Activated naive CD4-positive, alpha-beta T cell treated with anti-CD3 and anti-CD28 coated beads, Interleukin-2, amount 10 ng/mL, durations not matched to agents 7 days and 5 days (primary cell): ENCODE results near the gene C6.
"Not testable (repeated sequence)": the region's sequence is repeated elsewhere in the genome, so short reads cannot be mapped to it uniquely, and the experiment has no call there.

Experiments used
- CTCF ChIA-PET: fragments of 350-600 bp; sonication (Branson Sonifier 250); formaldehyde crosslinking; loops from one replicate; lab custom pipeline; 2021; ENCODE audit warnings: antibody characterized with exemption; lab: Charles Lee
- DNase-seq: peaks from one replicate; pipeline ENCODE4 v3.0.0-alpha.2; 2020
- H3K27ac Mint-ChIP-seq: one replicate; pipeline ENCODE4 v1.8.0; 2021; ENCODE audit warnings: mild to moderate bottlenecking, moderate library complexity, mixed read lengths
- H3K27me3 Mint-ChIP-seq: one replicate; pipeline ENCODE4 v1.8.0; 2021; ENCODE audit warnings: mild to moderate bottlenecking, mixed read lengths
- H3K36me3 Mint-ChIP-seq: one replicate; pipeline ENCODE4 v1.8.0; 2021; ENCODE audit warnings: mixed read lengths
- H3K4me1 Mint-ChIP-seq: one replicate; pipeline ENCODE4 v1.8.0; 2021; ENCODE audit warnings: mixed read lengths
- H3K4me3 Mint-ChIP-seq: one replicate; pipeline ENCODE4 v1.8.0; 2021; ENCODE audit warnings: mild to moderate bottlenecking, moderate library complexity, mixed read lengths
- H3K9me3 Mint-ChIP-seq: one replicate; pipeline ENCODE4 v1.8.0; 2021; ENCODE audit warnings: mixed read lengths

Gene C6

DNA sequence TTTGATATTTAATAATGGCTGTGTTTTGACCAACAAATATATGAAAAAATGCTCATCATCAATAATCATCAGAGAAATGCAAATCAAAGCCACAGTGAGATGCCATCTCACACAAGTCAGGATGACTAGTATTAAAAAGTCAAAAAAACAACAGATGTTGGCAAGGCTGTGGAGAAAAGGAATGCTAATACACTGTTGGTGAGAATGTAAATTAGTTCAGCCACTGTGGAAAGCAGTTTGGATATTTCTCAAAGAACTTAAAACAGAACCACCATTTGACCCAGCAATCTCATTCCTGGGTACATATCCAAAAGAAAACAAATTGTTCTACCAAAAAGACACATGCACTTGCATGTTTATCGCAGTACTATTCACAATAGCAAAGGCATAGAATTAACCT, 30.0 kb downstream of the C6 start:
- H3K9me3 Mint-ChIP-seq, CTCF ChIA-PET, DNase-seq, H3K27me3 Mint-ChIP-seq, H3K4me3 Mint-ChIP-seq, H3K4me1 Mint-ChIP-seq, H3K27ac Mint-ChIP-seq, H3K36me3 Mint-ChIP-seq: not testable (repeated sequence)

DNA sequence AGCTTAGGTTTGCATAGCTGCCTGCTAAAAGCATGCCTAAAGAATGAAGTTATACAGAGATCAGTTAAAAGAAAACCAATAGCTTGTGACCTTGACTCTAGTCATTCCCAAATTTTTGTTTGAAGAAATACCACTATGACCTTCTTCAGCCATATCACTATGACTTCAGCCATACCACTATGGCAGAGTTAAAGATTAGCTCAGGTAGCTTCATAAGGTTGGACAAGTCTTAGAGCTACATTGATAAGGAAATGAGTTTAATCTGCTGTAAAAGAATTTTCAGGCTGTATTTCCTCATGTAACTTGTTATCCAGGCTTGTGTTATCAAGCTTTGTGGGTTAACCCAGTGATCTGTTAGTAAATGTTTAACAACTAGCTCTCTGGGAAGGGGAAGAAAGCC, 30.7 kb downstream of the C6 start:
- Mint-ChIP-seq H3K9me3 (no peaks in the 10 kb centered on the region), H3K27me3 (no peaks in the 10 kb centered on the region), H3K36me3 (no peaks in the 10 kb centered on the region), H3K4me1 (no peaks in the 10 kb centered on the region), H3K4me3 (no peak overlapping the region), H3K27ac (no peak overlapping the region)
- CTCF ChIA-PET, result no interaction called here
- DNase-seq, result no peak

DNA sequence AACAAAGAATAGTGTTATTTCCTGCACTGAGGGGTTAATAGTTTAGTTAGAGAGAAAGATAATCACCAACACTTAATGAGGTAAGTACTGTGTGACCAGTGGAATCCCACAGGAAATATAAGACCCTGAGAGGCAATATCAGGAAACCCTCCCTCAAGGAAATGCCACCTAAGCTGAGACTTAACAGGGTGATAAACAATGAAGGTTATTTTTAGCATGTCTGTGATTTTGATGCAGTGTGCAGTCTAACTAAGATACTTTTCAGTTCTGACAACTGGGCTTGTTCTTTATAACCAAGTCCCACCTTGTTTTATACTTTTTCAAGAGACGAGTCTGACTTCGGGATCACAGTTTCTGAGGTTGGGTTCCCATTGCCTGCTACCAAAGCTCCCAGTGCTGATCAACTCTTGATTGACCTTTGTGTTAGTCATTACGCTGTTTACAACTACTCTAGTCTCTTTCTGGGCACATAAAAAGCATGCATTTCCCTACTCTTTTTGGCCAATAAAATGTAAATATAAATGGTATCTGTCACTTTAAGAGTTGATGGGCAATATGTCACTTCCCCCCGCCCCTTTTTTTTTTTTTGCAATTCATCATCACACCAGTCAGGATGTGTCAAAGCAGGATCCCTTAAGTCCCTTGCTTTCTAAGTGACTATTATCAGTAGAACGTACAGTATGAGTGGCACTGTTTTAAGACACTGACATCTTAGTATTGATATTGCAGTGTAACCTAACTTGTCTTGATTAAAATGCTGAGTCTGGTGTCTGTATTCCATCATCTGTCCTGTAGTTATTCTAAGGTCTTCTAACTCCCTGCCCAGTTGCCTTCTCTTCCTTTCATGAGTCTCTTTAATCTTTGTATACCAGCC, 31.4 kb downstream of the C6 start:
- no peaks in the 10 kb centered on the region for H3K27me3 Mint-ChIP-seq
- CTCF ChIA-PET, result no interaction called here
- no peak for DNase-seq
- no peaks in the 10 kb centered on the region for H3K36me3 Mint-ChIP-seq
- H3K4me3 Mint-ChIP-seq, result no peak overlapping the region
- no peaks in the 10 kb centered on the region for H3K4me1 Mint-ChIP-seq
- H3K9me3 Mint-ChIP-seq, result no peaks in the 10 kb centered on the region
- H3K27ac Mint-ChIP-seq, result no peak overlapping the region

- DNase-seq, result no peak
- H3K27ac Mint-ChIP-seq, result no peak overlapping the region
- no peaks in the 10 kb centered on the region for H3K36me3 Mint-ChIP-seq
- H3K4me3 Mint-ChIP-seq, result no peak overlapping the region
- H3K9me3 Mint-ChIP-seq, result no peaks in the 10 kb centered on the region
- H3K27me3 Mint-ChIP-seq, result no peaks in the 10 kb centered on the region
- CTCF ChIA-PET, result no interaction called here
- no peaks in the 10 kb centered on the region for H3K4me1 Mint-ChIP-seq
These were observed 36.4 kb downstream of the C6 start for GRCh38 chr5:41176952-41177351.

GRCh38 chr5:41172012-41172411, 41.3 kb downstream of the C6 start:
- Mint-ChIP-seq H3K27me3 (no peaks in the 10 kb centered on the region), H3K27ac (no peak overlapping the region)
- CTCF ChIA-PET, result no interaction called here

GRCh38 chr5:41161271-41161670, 52.1 kb downstream of the C6 start:
- H3K4me1 Mint-ChIP-seq, result no peaks in the 10 kb centered on the region
- no peak overlapping the region for H3K27ac Mint-ChIP-seq
- H3K36me3 Mint-ChIP-seq, result no peaks in the 10 kb centered on the region
- no peaks in the 10 kb centered on the region for H3K27me3 Mint-ChIP-seq
- H3K4me3 Mint-ChIP-seq, result no peak overlapping the region
- CTCF ChIA-PET, result no interaction called here
- DNase-seq, result no peak
- no peaks in the 10 kb centered on the region for H3K9me3 Mint-ChIP-seq

More at GRCh38 chr5:41172012-41172411, 41.3 kb downstream of the C6 start:
- no peak overlapping the region for H3K4me3 Mint-ChIP-seq
- no peaks in the 10 kb centered on the region for H3K36me3 Mint-ChIP-seq
- DNase-seq, result no peak
- peaks cover 3% of the 10 kb centered on the region for H3K9me3 Mint-ChIP-seq
- H3K4me1 Mint-ChIP-seq, result no peaks in the 10 kb centered on the region

DNA sequence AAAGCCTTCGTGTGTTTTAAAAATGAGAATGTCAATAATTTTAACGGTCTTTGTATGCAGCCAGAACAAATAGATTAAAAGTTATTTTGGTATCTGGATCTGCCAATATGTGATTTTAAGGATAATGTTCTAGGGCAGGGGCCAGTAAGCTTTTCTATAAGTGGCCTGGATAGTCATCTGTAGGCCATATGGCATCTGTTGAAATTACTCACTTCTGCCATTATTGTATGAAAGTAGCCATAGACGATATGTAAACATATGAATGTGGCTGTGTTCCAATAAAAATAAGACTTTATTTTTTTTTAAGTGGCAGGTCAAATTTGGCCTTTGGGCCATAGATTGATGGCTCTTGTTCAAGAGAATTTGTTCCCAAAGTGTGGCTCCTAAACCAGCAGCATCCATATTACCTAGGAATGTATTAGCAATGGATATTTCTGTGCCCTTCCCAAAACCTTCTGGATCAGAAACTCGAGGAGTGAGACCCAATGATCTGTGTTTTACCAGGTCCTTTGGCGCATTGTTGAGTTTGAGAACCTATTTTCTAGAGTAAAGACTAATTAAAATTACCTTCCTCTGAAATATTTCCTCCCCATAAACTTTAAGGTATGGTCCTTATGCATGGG, 55.9 kb downstream of the C6 start:
- Mint-ChIP-seq H3K4me3 (no peak overlapping the region), H3K27me3 (no peaks in the 10 kb centered on the region), H3K9me3 (no peaks in the 10 kb centered on the region), H3K4me1 (no peaks in the 10 kb centered on the region), H3K36me3 (no peaks in the 10 kb centered on the region), H3K27ac (no peak overlapping the region)
- CTCF ChIA-PET, result no interaction called here
- DNase-seq, result no peak

DNA sequence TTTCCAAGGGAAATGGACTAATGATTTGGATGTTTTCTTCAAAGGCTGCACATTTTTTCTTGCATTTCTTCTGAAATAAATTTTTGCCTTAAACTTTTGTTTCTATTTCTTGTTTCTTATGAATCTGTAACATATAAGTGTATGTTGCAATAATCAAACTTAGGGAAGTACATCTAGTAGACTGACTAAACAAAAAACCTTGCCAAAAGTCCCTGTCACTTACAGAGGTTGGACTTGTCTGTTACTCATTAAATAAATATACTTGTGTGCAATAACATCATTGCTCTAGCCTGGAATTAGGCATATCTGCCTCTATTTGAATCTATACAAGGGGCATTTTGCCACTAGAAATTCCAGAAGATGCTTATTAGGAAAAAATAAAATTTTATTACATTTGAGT, 56.6 kb downstream of the C6 start:
- Mint-ChIP-seq H3K4me1 (no peaks in the 10 kb centered on the region), H3K4me3 (no peak overlapping the region), H3K27ac (no peak overlapping the region), H3K9me3 (no peaks in the 10 kb centered on the region), H3K36me3 (no peaks in the 10 kb centered on the region), H3K27me3 (no peaks in the 10 kb centered on the region)
- CTCF ChIA-PET, result no interaction called here
- no peak for DNase-seq

- H3K27ac Mint-ChIP-seq, result no peak overlapping the region
- DNase-seq, result no peak
- H3K36me3 Mint-ChIP-seq, result no peaks in the 10 kb centered on the region
These were observed 58.8 kb downstream of the C6 start for GRCh38 chr5:41154491-41154890.

GRCh38 chr5:41151564-41151963, 61.8 kb downstream of the C6 start:
- no peaks in the 10 kb centered on the region for H3K9me3 Mint-ChIP-seq
- H3K4me3 Mint-ChIP-seq, result no peak overlapping the region
- no peak overlapping the region for H3K27ac Mint-ChIP-seq
- DNase-seq, result no peak
- H3K36me3 Mint-ChIP-seq, result no peaks in the 10 kb centered on the region
- CTCF ChIA-PET, result no interaction called here
- H3K4me1 Mint-ChIP-seq, result no peaks in the 10 kb centered on the region
- H3K27me3 Mint-ChIP-seq, result no peaks in the 10 kb centered on the region

More at GRCh38 chr5:41154491-41154890, 58.8 kb downstream of the C6 start:
- no peak overlapping the region for H3K4me3 Mint-ChIP-seq
- CTCF ChIA-PET, result no interaction called here
- no peaks in the 10 kb centered on the region for H3K4me1 Mint-ChIP-seq
- H3K9me3 Mint-ChIP-seq, result no peaks in the 10 kb centered on the region
- H3K27me3 Mint-ChIP-seq, result no peaks in the 10 kb centered on the region

- H3K27ac Mint-ChIP-seq, result no peak overlapping the region
- H3K36me3 Mint-ChIP-seq, result no peaks in the 10 kb centered on the region
- no peak overlapping the region for H3K4me3 Mint-ChIP-seq
- DNase-seq, result no peak
- H3K27me3 Mint-ChIP-seq, result no peaks in the 10 kb centered on the region
- H3K9me3 Mint-ChIP-seq, result no peaks in the 10 kb centered on the region
- no peaks in the 10 kb centered on the region for H3K4me1 Mint-ChIP-seq
- CTCF ChIA-PET, result no interaction called here
These were observed 64.9 kb downstream of the C6 start for GRCh38 chr5:41148448-41148847.

- H3K36me3 Mint-ChIP-seq, result no peaks in the 10 kb centered on the region
- H3K27me3 Mint-ChIP-seq, result no peaks in the 10 kb centered on the region
- CTCF ChIA-PET, result no interaction called here
- no peaks in the 10 kb centered on the region for H3K9me3 Mint-ChIP-seq
- no peak for DNase-seq
- H3K27ac Mint-ChIP-seq, result no peak overlapping the region
- H3K4me3 Mint-ChIP-seq, result no peak overlapping the region
- no peaks in the 10 kb centered on the region for H3K4me1 Mint-ChIP-seq
These were observed 68.0 kb downstream of the C6 start for GRCh38 chr5:41145306-41145705.

- no peak overlapping the region for H3K4me3 Mint-ChIP-seq
- no peaks in the 10 kb centered on the region for H3K27me3 Mint-ChIP-seq
- H3K27ac Mint-ChIP-seq, result no peak overlapping the region
- DNase-seq, result no peak
- H3K4me1 Mint-ChIP-seq, result no peaks in the 10 kb centered on the region
- no peaks in the 10 kb centered on the region for H3K36me3 Mint-ChIP-seq
- CTCF ChIA-PET, result no interaction called here
- no peaks in the 10 kb centered on the region for H3K9me3 Mint-ChIP-seq
These were observed 70.0 kb downstream of the C6 start for GRCh38 chr5:41143131-41143901.

DNA sequence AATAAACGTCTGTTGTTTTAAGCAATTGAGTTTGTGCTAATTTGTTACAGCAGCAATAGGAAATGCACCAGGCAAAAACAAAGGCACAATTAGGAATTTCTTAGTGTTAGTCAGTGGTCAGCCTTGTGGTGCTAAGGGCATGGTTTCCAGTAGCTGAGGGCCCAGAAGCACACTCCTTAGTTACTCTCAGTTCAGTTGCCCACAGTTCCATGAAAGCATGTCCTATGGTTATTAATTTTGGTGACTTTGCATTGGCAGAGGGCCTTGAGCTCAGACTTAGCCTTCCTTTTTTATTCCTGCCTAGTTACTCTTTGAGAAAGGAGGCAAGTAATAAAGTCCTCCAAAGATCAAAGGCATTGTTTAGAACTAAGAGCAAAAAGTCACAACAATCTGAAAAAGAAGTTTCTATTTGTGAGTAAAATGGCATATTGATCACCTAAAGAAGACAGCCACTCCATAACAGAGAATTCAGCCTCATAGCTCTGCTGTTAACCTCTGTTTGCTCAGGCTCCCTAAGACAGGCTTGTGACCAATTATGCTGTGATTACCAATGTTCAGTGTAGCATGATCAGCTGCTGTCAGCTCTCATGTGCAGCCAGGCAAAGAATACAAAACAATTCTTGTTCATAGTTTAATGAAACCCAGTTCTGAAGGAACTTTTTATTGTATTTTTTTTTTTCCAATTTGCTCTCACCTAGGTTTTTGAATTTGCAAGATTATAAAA, 85.2 kb downstream of the C6 start:
- no peaks in the 10 kb centered on the region for H3K36me3 Mint-ChIP-seq
- H3K27me3 Mint-ChIP-seq, result no peaks in the 10 kb centered on the region
- CTCF ChIA-PET, result no interaction called here
- no peaks in the 10 kb centered on the region for H3K9me3 Mint-ChIP-seq
- no peak for DNase-seq
- H3K4me3 Mint-ChIP-seq, result no peak overlapping the region
- H3K4me1 Mint-ChIP-seq, result no peaks in the 10 kb centered on the region
- H3K27ac Mint-ChIP-seq, result no peak overlapping the region
